Keratinocyte (primary cell): ENCODE results near the gene HPCAL1. TPM values are rescaled to one million over a fixed set of nuclear protein-coding genes. Genes with fewer than 3 reads are reported as not detected.
"Not testable (repeated sequence)": the region's sequence is repeated elsewhere in the genome, so short reads cannot be mapped to it uniquely, and the experiment has no call there.

Experiments
- DNase-seq: peaks from one replicate; pipeline ENCODE4 v3.0.0-alpha.2; 2011; ENCODE audit warnings: low read depth, missing footprints, low spot score
- FAIRE-seq: peaks from 2 replicates; lab custom pipeline; 2011; peaks lifted over from hg19 to GRCh38; lab: Jason Lieb, UNC
- H2AFZ ChIP-seq: 2 replicates; pipeline ENCODE4 v1.6.0; 2012; ENCODE audit warnings: low read length, control low read depth, inconsistent platforms; ENCODE audit not compliant: control insufficient read depth
- H3K27ac ChIP-seq: 2 replicates; pipeline ENCODE4 v1.5.1; 2011; ENCODE audit warnings: low read length; ENCODE audit not compliant: control insufficient read depth, insufficient read depth
- H3K27me3 ChIP-seq: 3 replicates; pipeline ENCODE4 v1.6.0; 2011; ENCODE audit warnings: low read length; ENCODE audit not compliant: control insufficient read depth, insufficient read depth; ENCODE audit errors: extremely low read depth
- H3K36me3 ChIP-seq, 2 experiments: 2 replicates in 1 of 2; 3 replicates in 1 of 2; pipeline ENCODE4 v1.5.1; 2011; ENCODE audit warnings: low read length in 2 of 2, mild to moderate bottlenecking in 1 of 2; ENCODE audit not compliant: control insufficient read depth in 2 of 2, insufficient read depth in 2 of 2; ENCODE audit errors: extremely low read depth in 1 of 2
- H3K4me1 ChIP-seq: 3 replicates; pipeline ENCODE4 v1.5.1; 2011; ENCODE audit warnings: low read length; ENCODE audit not compliant: control insufficient read depth, insufficient read depth; ENCODE audit errors: extremely low read depth
- H3K4me2 ChIP-seq: 3 replicates; pipeline ENCODE4 v1.6.0; 2011; ENCODE audit warnings: low read depth, low read length; ENCODE audit not compliant: control insufficient read depth, insufficient read depth; ENCODE audit errors: extremely low read depth
- H3K4me3 ChIP-seq, 3 experiments: fragments of 200-600 bp in 1 of 3; sonication (generic) in 1 of 3; 2 replicates in 2 of 3; 3 replicates in 1 of 3; pipeline ENCODE4 v1.5.1; 2011 to 2016; ENCODE audit warnings: low read length in 3 of 3, mild to moderate bottlenecking in 3 of 3, control low read depth in 2 of 3, inconsistent platforms in 1 of 3, low read depth in 1 of 3, mixed read lengths in 1 of 3, mixed run types in 1 of 3, moderate library complexity in 1 of 3; ENCODE audit not compliant: control insufficient read depth in 2 of 3, insufficient read depth in 2 of 3; ENCODE audit errors: extremely low read depth in 1 of 3
- H3K79me2 ChIP-seq: 2 replicates; pipeline ENCODE4 v1.6.0; 2012; ENCODE audit warnings: low read length; ENCODE audit not compliant: control insufficient read depth, insufficient read depth
- H3K9ac ChIP-seq: 3 replicates; pipeline ENCODE4 v1.6.0; 2011; ENCODE audit warnings: low read length; ENCODE audit not compliant: control insufficient read depth, insufficient read depth; ENCODE audit errors: extremely low read depth
- H3K9me1 ChIP-seq: 3 replicates; pipeline ENCODE4 v1.6.0; 2011; ENCODE audit warnings: low read length; ENCODE audit not compliant: control insufficient read depth, insufficient read depth; ENCODE audit errors: extremely low read depth
- H3K9me3 ChIP-seq: 2 replicates; pipeline ENCODE4 v1.5.1; 2012; ENCODE audit warnings: low read depth, low read length; ENCODE audit not compliant: control insufficient read depth
- H4K20me1 ChIP-seq: 3 replicates; pipeline ENCODE4 v1.6.0; 2011; ENCODE audit warnings: low read length; ENCODE audit not compliant: control insufficient read depth, insufficient read depth; ENCODE audit errors: extremely low read depth
- EZH2 ChIP-seq: IDR thresholded peaks from one replicate; pipeline ENCODE4 v1.6.1; 2012; ENCODE audit warnings: inconsistent platforms, mild to moderate bottlenecking, low read length, moderate library complexity
- dilution Hi-C: fragments of 300-500 bp; cut with MboI; formaldehyde crosslinking; loops from one replicate; pipeline ENCODE4 v1.7.0; 2020; ENCODE audit warnings: low sequenced_read_pairs; ENCODE audit not compliant: extremely low pct_ligation_motif_present
- polyA plus RNA-seq, 5 experiments: library from polyadenylated mRNA; depleted of rRNA in 3 of 5; stranded (reverse) in 3 of 5; stranded (forward) in 1 of 5; unstranded in 1 of 5; fragments of >200 nt; gene quantifications; 1 replicate in 1 of 5; 2 replicates in 3 of 5; 3 replicates in 1 of 5; pipeline versions ENCODE4 v1.2.1 to v1.2.3, GENCODE V29; 2011 to 2012; ENCODE audit warnings: missing spikeins in 2 of 5, low read depth in 1 of 5, low replicate concordance in 1 of 5
- TF ChIP-seq, protein P1 (sequence below), 3 experiments: IDR thresholded peaks in 1 of 3; conservative IDR thresholded peaks in 1 of 3; optimal IDR thresholded peaks in 1 of 3; 2 replicates in 2 of 3; 3 replicates in 1 of 3; pipeline versions ENCODE3 to v1.5.1; 2011; ENCODE audit warnings: low read length in 3 of 3, mild to moderate bottlenecking in 3 of 3, moderate library complexity in 2 of 3, control low read depth in 1 of 3, inconsistent platforms in 1 of 3; ENCODE audit not compliant: insufficient read depth in 2 of 3; ENCODE audit errors: extremely low read depth in 1 of 3

The HPCAL1 gene
- polyA plus RNA-seq, 1 donor (not counting 4 experiments of a cell fraction or from before 2014, with no cell fraction given) = 18.0 TPM

DNA sequence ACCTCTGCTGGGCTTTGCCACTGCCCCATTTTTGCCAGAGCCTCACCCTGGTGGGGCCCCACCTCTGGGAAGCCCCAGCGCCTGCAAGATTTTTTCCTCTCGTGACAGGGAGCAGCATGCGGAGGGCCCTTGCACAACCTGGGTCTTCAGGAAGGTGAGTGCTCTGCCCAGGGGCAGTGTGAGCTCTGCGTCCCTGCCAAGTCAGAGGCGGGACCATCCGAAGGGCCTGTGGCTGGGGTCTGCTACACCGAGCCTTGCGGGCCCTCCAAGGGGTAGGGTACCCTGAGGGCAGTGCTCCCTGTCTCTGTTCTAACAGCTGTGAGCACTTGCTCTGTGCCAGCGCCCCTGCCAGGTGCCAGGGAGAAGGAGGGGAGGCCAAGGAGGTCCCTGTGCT lies 151.2 kb downstream of the HPCAL1 start:
- no peak for FAIRE-seq

DNA sequence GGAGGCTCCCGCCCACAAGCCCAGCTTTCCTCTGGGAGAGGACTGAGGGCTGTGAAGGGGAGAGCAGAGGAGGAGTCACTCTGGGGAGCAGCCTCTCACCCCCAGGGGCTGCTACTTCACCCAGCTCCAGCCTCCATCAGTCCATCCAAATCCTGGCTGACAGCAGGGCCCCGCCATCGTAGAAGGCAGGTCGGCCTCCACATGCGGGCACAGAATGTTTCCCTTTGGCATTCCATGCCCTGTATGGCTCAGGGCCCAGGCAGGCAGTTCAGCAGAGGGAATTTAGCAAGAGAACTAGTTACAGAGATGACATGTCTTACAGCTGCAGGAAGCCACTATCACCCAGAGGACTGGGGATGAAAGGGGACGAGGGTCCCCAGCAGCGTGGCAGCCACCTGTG lies 151.8 kb downstream of the HPCAL1 start:
- dilution Hi-C loops = no loop called here
- H3K9me3 ChIP-seq = no peaks in the 10 kb centered on the region
- H3K79me2 ChIP-seq = no peaks in the 10 kb centered on the region
- H3K4me2 ChIP-seq = no peak overlapping the region
- H3K9me1 ChIP-seq = no peaks in the 10 kb centered on the region
- H3K9ac ChIP-seq = peak overlapping the region; percentile 68
- no peak for TF ChIP-seq EZH2
- TF ChIP-seq, protein P1, sequence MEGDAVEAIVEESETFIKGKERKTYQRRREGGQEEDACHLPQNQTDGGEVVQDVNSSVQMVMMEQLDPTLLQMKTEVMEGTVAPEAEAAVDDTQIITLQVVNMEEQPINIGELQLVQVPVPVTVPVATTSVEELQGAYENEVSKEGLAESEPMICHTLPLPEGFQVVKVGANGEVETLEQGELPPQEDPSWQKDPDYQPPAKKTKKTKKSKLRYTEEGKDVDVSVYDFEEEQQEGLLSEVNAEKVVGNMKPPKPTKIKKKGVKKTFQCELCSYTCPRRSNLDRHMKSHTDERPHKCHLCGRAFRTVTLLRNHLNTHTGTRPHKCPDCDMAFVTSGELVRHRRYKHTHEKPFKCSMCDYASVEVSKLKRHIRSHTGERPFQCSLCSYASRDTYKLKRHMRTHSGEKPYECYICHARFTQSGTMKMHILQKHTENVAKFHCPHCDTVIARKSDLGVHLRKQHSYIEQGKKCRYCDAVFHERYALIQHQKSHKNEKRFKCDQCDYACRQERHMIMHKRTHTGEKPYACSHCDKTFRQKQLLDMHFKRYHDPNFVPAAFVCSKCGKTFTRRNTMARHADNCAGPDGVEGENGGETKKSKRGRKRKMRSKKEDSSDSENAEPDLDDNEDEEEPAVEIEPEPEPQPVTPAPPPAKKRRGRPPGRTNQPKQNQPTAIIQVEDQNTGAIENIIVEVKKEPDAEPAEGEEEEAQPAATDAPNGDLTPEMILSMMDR (optimal IDR thresholded peaks at IDR 0.05 in 1 of 3, IDR thresholded peaks at IDR 0.05 in 1 of 3, conservative IDR thresholded peaks at IDR 0.05 in 1 of 3; ENCODE audit: extremely low read depth in 1 of 3, insufficient read depth in 2 of 3, low read length in 3 of 3) = no peak
- peaks cover 49% of the 10 kb centered on the region for H3K4me1 ChIP-seq
- no peak overlapping the region for H3K4me3 ChIP-seq
- no peak overlapping the region for H3K27ac ChIP-seq
- no peaks in the 10 kb centered on the region for H3K27me3 ChIP-seq
- DNase-seq (no peak), FAIRE-seq (no peak)
- no peaks in the 10 kb centered on the region for H4K20me1 ChIP-seq
- H2AFZ ChIP-seq = no peak overlapping the region
- no peaks in the 10 kb centered on the region for H3K36me3 ChIP-seq

More for the DNA sequence above, 151.2 kb downstream of the HPCAL1 start:
- peak overlapping the region; percentile 60 for H3K4me2 ChIP-seq
- TF ChIP-seq, protein P1 (optimal IDR thresholded peaks at IDR 0.05 in 1 of 3, IDR thresholded peaks at IDR 0.05 in 1 of 3, conservative IDR thresholded peaks at IDR 0.05 in 1 of 3; ENCODE audit: extremely low read depth in 1 of 3, insufficient read depth in 2 of 3, low read length in 3 of 3) = no peak
- TF ChIP-seq EZH2 = no peak
- no peaks in the 10 kb centered on the region for H3K36me3 ChIP-seq
- no peaks in the 10 kb centered on the region for H3K9me3 ChIP-seq
- H3K27ac ChIP-seq = peak overlapping the region; percentile 67
- no peaks in the 10 kb centered on the region for H3K79me2 ChIP-seq
- peaks cover 50% of the 10 kb centered on the region for H3K4me1 ChIP-seq
- dilution Hi-C loops = no loop called here
- H3K4me3 ChIP-seq = no peak overlapping the region
- no peaks in the 10 kb centered on the region for H3K9me1 ChIP-seq
- DNase-seq = no peak
- no peak overlapping the region for H2AFZ ChIP-seq
- no peaks in the 10 kb centered on the region for H4K20me1 ChIP-seq
- H3K27me3 ChIP-seq = no peaks in the 10 kb centered on the region
- H3K9ac ChIP-seq = peak overlapping the region; percentile 68

DNA sequence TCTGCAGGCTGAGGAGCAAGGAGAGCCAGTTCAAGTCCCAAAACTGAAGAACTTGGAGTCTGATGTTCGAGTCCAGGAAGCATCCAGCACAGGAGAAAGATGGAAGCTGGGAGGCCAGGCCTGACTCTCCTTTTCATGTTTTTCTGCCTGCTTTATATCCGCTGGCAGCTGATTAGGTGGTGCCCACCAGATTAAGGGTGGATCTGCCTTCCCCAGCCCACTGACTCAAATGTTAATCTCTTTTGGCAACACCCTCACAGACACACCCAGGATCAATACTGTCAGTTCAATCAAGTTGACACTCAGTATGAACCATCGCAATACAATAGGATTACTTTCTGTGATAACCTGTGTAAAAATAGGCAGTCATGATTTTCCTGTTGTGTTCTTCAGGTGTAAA lies 154.5 kb downstream of the HPCAL1 start:
- H3K4me3 ChIP-seq, DNase-seq, FAIRE-seq, H3K4me2 ChIP-seq, H3K36me3 ChIP-seq, H3K27me3 ChIP-seq, H3K9me3 ChIP-seq, dilution Hi-C loops, H3K9me1 ChIP-seq, H4K20me1 ChIP-seq, H2AFZ ChIP-seq, H3K79me2 ChIP-seq: not testable (repeated sequence)
- Histone ChIP-seq H3K27ac (peak overlapping the region; percentile 71), H3K9ac (peak overlapping the region; percentile 61), H3K4me1 (peaks cover 44% of the 10 kb centered on the region)
